ENCODE results near the gene ATPAF2.
"Not testable (repeated sequence)": the region's sequence is repeated elsewhere in the genome, so short reads cannot be mapped to it uniquely, and the experiment has no call there.

Gene ATPAF2

GRCh38 chr17:18004884-18005305, 34.1 kb downstream of the ATPAF2 start:
- DNase-seq (ENCODE audit: low read depth), result no peak
- TF ChIP-seq, protein P1, sequence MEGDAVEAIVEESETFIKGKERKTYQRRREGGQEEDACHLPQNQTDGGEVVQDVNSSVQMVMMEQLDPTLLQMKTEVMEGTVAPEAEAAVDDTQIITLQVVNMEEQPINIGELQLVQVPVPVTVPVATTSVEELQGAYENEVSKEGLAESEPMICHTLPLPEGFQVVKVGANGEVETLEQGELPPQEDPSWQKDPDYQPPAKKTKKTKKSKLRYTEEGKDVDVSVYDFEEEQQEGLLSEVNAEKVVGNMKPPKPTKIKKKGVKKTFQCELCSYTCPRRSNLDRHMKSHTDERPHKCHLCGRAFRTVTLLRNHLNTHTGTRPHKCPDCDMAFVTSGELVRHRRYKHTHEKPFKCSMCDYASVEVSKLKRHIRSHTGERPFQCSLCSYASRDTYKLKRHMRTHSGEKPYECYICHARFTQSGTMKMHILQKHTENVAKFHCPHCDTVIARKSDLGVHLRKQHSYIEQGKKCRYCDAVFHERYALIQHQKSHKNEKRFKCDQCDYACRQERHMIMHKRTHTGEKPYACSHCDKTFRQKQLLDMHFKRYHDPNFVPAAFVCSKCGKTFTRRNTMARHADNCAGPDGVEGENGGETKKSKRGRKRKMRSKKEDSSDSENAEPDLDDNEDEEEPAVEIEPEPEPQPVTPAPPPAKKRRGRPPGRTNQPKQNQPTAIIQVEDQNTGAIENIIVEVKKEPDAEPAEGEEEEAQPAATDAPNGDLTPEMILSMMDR (IDR thresholded peaks at IDR 0.05; ENCODE audit: control insufficient read depth, extremely low read depth, insufficient read depth), result no peak
- no peak overlapping the region for H3K4me3 ChIP-seq (ENCODE audit: low read depth, low read length)

GRCh38 chr17:18004345-18004744, 34.6 kb downstream of the ATPAF2 start:
- TF ChIP-seq, protein P1 (IDR thresholded peaks at IDR 0.05; ENCODE audit: control insufficient read depth, extremely low read depth, insufficient read depth), result no peak
- no peak overlapping the region for H3K4me3 ChIP-seq (ENCODE audit: low read depth, low read length)
- no peak for DNase-seq (ENCODE audit: low read depth)

DNA sequence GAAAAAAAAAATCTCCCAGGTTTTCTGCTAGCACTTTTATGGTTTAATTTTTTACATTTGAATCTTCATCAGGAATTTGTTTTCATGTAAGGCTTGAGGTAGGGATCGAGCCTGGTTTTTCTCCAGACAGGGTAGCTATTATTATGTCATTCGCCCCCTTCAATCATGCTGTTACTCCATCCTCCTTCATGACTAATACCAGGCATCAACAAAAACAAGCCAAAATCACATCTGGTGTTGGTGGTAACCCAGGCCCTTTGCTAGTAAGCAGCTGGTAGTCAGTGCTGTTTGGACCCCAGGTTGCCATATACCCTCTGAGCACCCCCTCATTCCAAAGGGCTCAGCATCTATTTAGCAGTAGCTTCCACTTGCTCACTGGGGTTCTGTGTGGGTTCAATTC, 36.8 kb downstream of the ATPAF2 start:
- no peak for DNase-seq (ENCODE audit: low read depth)
- H3K4me3 ChIP-seq (ENCODE audit: low read depth, low read length), result no peak overlapping the region
- TF ChIP-seq, protein P1 (IDR thresholded peaks at IDR 0.05; ENCODE audit: control insufficient read depth, extremely low read depth, insufficient read depth), result no peak

DNA sequence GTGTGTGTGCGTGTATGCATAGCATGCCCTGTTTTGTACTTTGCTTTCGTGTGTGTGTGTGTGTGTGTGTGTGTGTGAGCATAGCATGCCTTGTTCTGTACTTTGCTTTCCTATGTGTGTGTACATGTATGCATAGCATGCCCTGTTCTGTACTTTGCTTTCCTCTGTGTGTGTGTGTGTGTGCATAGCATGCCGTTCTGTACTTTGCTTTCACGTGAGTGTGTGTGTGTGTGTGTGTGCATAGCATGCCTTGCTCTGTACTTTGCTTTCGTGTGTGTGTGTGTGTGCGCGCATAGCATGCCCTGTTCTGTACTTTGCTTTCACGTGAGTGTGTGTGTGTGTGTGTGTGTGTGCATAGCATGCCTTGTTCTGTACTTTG, 38.9 kb downstream of the ATPAF2 start:
- DNase-seq (ENCODE audit: low read depth), result no peak
- no peak overlapping the region for H3K4me3 ChIP-seq (ENCODE audit: low read depth, low read length)
- TF ChIP-seq, protein P1 (IDR thresholded peaks at IDR 0.05; ENCODE audit: control insufficient read depth, extremely low read depth, insufficient read depth), result no peak

- TF ChIP-seq, protein P1 (IDR thresholded peaks at IDR 0.05; ENCODE audit: control insufficient read depth, extremely low read depth, insufficient read depth), result no peak
These were observed 39.5 kb downstream of the ATPAF2 start for GRCh38 chr17:17999364-18000029.

DNA sequence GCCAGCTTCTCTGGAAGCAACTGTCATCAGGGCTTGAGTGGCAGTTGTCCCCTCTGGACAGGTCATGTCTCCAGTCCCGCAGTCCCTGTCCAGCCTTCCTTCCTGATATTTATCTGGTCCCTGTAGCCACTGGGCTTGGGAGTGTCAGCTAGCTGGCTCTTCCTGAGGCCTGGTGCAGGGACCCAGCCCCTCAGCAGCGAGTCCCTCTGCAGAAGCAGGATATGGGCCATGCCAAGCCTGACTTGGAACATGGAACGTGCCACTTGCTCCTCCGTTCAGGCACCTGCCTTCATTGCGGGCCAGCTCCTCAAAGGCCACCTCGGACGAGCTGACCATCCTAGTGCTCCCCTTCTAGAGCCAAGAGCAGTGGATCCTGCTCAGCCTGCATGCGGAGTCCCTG, 40.0 kb downstream of the ATPAF2 start:
- no peak overlapping the region for H3K4me3 ChIP-seq (ENCODE audit: low read depth, low read length)
- DNase-seq (ENCODE audit: low read depth), result no peak
- TF ChIP-seq, protein P1 (IDR thresholded peaks at IDR 0.05; ENCODE audit: control insufficient read depth, extremely low read depth, insufficient read depth), result no peak

More at GRCh38 chr17:17999364-18000029, 39.5 kb downstream of the ATPAF2 start:
- no peak overlapping the region for H3K4me3 ChIP-seq (ENCODE audit: low read depth, low read length)
- no peak for DNase-seq (ENCODE audit: low read depth)

DNA sequence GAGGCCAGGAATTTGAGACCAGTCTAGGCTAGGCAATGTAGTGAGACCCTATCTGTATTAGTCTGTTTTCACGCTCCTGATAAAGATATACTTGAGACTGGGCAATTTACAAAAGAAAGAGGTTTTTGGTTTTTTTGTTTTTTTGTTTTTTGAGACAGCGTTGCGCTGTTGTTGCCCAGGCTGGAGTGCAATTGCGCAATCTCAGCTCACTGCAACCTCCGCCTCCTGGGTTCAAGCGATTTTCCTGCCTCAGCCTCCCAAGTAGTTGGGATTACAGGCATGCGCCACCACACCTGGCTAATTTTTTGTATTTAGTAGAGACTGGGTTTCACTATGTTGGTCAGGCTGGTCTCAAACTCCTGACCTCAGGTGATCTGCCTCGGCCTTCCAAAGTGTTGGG, 43.1 kb downstream of the ATPAF2 start:
- DNase-seq (ENCODE audit: low read depth); H3K4me3 ChIP-seq (ENCODE audit: low read depth, low read length): not testable (repeated sequence)
